Measurements from ENCODE around the gene BMP2. TPM values are rescaled to one million over a fixed set of nuclear protein-coding genes. Genes with fewer than 3 reads are reported as not detected.

BMP2 gene
- total and polyA plus RNA-seq, 4 donors: 0.83 to 3.5 (median 2.0) TPM

- TF ChIP-seq, protein P1, sequence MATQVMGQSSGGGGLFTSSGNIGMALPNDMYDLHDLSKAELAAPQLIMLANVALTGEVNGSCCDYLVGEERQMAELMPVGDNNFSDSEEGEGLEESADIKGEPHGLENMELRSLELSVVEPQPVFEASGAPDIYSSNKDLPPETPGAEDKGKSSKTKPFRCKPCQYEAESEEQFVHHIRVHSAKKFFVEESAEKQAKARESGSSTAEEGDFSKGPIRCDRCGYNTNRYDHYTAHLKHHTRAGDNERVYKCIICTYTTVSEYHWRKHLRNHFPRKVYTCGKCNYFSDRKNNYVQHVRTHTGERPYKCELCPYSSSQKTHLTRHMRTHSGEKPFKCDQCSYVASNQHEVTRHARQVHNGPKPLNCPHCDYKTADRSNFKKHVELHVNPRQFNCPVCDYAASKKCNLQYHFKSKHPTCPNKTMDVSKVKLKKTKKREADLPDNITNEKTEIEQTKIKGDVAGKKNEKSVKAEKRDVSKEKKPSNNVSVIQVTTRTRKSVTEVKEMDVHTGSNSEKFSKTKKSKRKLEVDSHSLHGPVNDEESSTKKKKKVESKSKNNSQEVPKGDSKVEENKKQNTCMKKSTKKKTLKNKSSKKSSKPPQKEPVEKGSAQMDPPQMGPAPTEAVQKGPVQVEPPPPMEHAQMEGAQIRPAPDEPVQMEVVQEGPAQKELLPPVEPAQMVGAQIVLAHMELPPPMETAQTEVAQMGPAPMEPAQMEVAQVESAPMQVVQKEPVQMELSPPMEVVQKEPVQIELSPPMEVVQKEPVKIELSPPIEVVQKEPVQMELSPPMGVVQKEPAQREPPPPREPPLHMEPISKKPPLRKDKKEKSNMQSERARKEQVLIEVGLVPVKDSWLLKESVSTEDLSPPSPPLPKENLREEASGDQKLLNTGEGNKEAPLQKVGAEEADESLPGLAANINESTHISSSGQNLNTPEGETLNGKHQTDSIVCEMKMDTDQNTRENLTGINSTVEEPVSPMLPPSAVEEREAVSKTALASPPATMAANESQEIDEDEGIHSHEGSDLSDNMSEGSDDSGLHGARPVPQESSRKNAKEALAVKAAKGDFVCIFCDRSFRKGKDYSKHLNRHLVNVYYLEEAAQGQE (IDR thresholded peaks at IDR 0.05): no peak
- TF ChIP-seq, protein P2, sequence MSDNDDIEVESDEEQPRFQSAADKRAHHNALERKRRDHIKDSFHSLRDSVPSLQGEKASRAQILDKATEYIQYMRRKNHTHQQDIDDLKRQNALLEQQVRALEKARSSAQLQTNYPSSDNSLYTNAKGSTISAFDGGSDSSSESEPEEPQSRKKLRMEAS (IDR thresholded peaks at IDR 0.05): no peak
- TF ChIP-seq SP1 (IDR thresholded peaks at IDR 0.05): no peak
- no peak for TF ChIP-seq RXRA (IDR thresholded peaks at IDR 0.05)
- TF ChIP-seq HNF4A (conservative IDR thresholded peaks at IDR 0.05): no peak
- no peak for TF ChIP-seq GABPA (IDR thresholded peaks at IDR 0.05 in 1 of 2, conservative IDR thresholded peaks at IDR 0.05 in 1 of 2)
These were observed 56.9 kb downstream of the BMP2 start (continued) for GRCh38 chr20:6824401-6824800.

DNA sequence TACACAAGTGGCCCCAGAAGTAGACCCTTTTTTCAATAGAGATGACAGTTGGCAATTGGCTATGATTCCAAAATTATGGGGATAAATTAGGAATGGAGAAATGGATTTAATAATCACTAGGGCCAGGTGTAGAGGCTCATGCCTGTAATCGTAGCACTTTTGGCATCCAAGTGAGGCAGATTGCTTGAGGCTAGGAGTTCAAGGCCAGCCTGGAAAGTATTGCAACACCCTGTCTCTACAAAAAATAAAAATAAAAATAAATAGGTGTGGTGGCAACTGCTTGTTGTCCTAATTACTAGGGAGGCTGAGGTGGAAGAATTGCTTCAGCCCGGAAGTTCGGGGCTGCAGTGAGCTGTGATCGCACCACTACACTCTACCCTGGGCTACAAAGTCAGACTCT lies 60.0 kb downstream of the BMP2 start:
- no peak overlapping the region for H3K9ac ChIP-seq (ENCODE audit: low read depth in 1 of 2, low read length in 2 of 2)
- no peak for TF ChIP-seq FOXA2 (IDR thresholded peaks at IDR 0.05)
- TF ChIP-seq, protein P1 (IDR thresholded peaks at IDR 0.05): no peak
- TF ChIP-seq, protein P2 (IDR thresholded peaks at IDR 0.05): no peak
- TF ChIP-seq GABPA (IDR thresholded peaks at IDR 0.05 in 1 of 2, conservative IDR thresholded peaks at IDR 0.05 in 1 of 2): no peak
- TF ChIP-seq EGR1 (IDR thresholded peaks at IDR 0.05; ENCODE audit: low read depth in 2 of 2): no peak
- TF ChIP-seq ATF3 (IDR thresholded peaks at IDR 0.05): no peak
- TF ChIP-seq JUND (IDR thresholded peaks at IDR 0.05): no peak
- no peak for TF ChIP-seq SP1 (IDR thresholded peaks at IDR 0.05)
- TF ChIP-seq HNF4A (conservative IDR thresholded peaks at IDR 0.05): no peak
- TF ChIP-seq TAF1 (conservative IDR thresholded peaks at IDR 0.05): no peak
- TF ChIP-seq NR2F2 (IDR thresholded peaks at IDR 0.05): no peak
- no peak for TF ChIP-seq YY1 (IDR thresholded peaks at IDR 0.05)
- no peak for TF ChIP-seq RAD21 (IDR thresholded peaks at IDR 0.05)
- TF ChIP-seq, protein P3, sequence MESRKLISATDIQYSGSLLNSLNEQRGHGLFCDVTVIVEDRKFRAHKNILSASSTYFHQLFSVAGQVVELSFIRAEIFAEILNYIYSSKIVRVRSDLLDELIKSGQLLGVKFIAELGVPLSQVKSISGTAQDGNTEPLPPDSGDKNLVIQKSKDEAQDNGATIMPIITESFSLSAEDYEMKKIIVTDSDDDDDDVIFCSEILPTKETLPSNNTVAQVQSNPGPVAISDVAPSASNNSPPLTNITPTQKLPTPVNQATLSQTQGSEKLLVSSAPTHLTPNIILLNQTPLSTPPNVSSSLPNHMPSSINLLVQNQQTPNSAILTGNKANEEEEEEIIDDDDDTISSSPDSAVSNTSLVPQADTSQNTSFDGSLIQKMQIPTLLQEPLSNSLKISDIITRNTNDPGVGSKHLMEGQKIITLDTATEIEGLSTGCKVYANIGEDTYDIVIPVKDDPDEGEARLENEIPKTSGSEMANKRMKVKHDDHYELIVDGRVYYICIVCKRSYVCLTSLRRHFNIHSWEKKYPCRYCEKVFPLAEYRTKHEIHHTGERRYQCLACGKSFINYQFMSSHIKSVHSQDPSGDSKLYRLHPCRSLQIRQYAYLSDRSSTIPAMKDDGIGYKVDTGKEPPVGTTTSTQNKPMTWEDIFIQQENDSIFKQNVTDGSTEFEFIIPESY (IDR thresholded peaks at IDR 0.05): no peak
- TF ChIP-seq FOXA1 (IDR thresholded peaks at IDR 0.05): no peak
- no peak overlapping the region for H3K4me3 ChIP-seq (ENCODE audit: low read depth in 1 of 3, low read length in 3 of 3)
- H3K4me1 ChIP-seq (ENCODE audit: control insufficient read depth in 4 of 4, insufficient read depth in 4 of 4, low read length in 3 of 4): no peaks in the 10 kb centered on the region
- H3K27ac ChIP-seq (ENCODE audit: low read depth in 1 of 2, low read length in 2 of 2): no peak overlapping the region
- 71% methylated on average over 4 of the region's 4 CpGs for WGBS
- no peak for DNase-seq (ENCODE audit: low spot score)
- no peaks in the 10 kb centered on the region for H3K9me3 ChIP-seq (ENCODE audit: control insufficient read depth in 4 of 4, low read length in 3 of 4)
- no peaks in the 10 kb centered on the region for H3K27me3 ChIP-seq (ENCODE audit: control insufficient read depth in 4 of 4, insufficient read depth in 4 of 4, low read length in 3 of 4)
- no peaks in the 10 kb centered on the region for H3K36me3 ChIP-seq (ENCODE audit: control insufficient read depth in 4 of 4, insufficient read depth in 3 of 4, low read depth in 1 of 4, low read length in 3 of 4)

Data from liver (tissue), 9 donors.